HEK293 (cell line): Measurements from ENCODE around the gene GTF3C4.

ENCODE experiments used
- FEZF1 ChIP-seq: fragments of 450-650 bp; formaldehyde crosslinking; IDR thresholded peaks from 2 replicates; pipeline ENCODE4 v1.5.1; 2016; ENCODE audit warnings: missing biosample characterization, missing genetic modification characterization
- GFI1B ChIP-seq: fragments of 450-650 bp; formaldehyde crosslinking; IDR thresholded peaks from 2 replicates; pipeline ENCODE4 v1.5.1; 2016; ENCODE audit warnings: missing biosample characterization, missing genetic modification characterization
- GLIS1 ChIP-seq: fragments of 450-650 bp; formaldehyde crosslinking; IDR thresholded peaks from 2 replicates; pipeline ENCODE4 v1.5.1; 2016; ENCODE audit warnings: missing biosample characterization, missing genetic modification characterization
- GLIS2 ChIP-seq: fragments of 450-650 bp; formaldehyde crosslinking; IDR thresholded peaks from 2 replicates; pipeline ENCODE4 v1.5.1; 2016; ENCODE audit warnings: missing biosample characterization, missing genetic modification characterization
- HOXD13 ChIP-seq: sonication (generic); formaldehyde crosslinking; IDR thresholded peaks from 2 replicates; pipeline ENCODE4 v1.8.0; 2022; ENCODE audit warnings: missing genetic modification reagents, borderline replicate concordance
- KLF17 ChIP-seq: fragments of 450-650 bp; formaldehyde crosslinking; IDR thresholded peaks from 2 replicates; pipeline ENCODE4 v1.5.1; 2016; ENCODE audit warnings: missing biosample characterization, missing genetic modification characterization
- MZF1 ChIP-seq: fragments of 450-650 bp; formaldehyde crosslinking; IDR thresholded peaks from 2 replicates; pipeline ENCODE4 v1.5.1; 2017; ENCODE audit warnings: missing biosample characterization, missing genetic modification characterization, borderline replicate concordance
- SCRT2 ChIP-seq: fragments of 450-650 bp; formaldehyde crosslinking; IDR thresholded peaks from 2 replicates; pipeline ENCODE4 v1.5.1; 2016; ENCODE audit warnings: missing biosample characterization, missing genetic modification characterization
- ZBTB11 ChIP-seq: fragments of 450-650 bp; formaldehyde crosslinking; conservative IDR thresholded peaks from 2 replicates; pipeline ENCODE4 v1.5.1; 2016; ENCODE audit warnings: low read depth, missing biosample characterization, missing genetic modification characterization
- ZNF10 ChIP-seq: fragments of 450-650 bp; formaldehyde crosslinking; IDR thresholded peaks from 2 replicates; pipeline ENCODE4 v1.5.1; 2017; ENCODE audit warnings: missing biosample characterization, missing genetic modification characterization
- ZNF114 ChIP-seq: fragments of 450-650 bp; formaldehyde crosslinking; IDR thresholded peaks from 2 replicates; pipeline ENCODE4 v1.5.0; 2017; ENCODE audit warnings: missing biosample characterization, missing genetic modification characterization
- ZNF140 ChIP-seq: fragments of 450-650 bp; formaldehyde crosslinking; IDR thresholded peaks from 2 replicates; pipeline ENCODE4 v1.5.1; 2016; ENCODE audit warnings: missing biosample characterization, missing genetic modification characterization
- ZNF394 ChIP-seq: fragments of 450-650 bp; formaldehyde crosslinking; IDR thresholded peaks from 2 replicates; pipeline ENCODE4 v1.5.1; 2016; ENCODE audit warnings: missing biosample characterization, missing genetic modification characterization, mild to moderate bottlenecking, moderate library complexity, borderline replicate concordance
- ZNF510 ChIP-seq: fragments of 450-650 bp; formaldehyde crosslinking; IDR thresholded peaks from 2 replicates; pipeline ENCODE4 v1.5.1; 2018; ENCODE audit warnings: mild to moderate bottlenecking, missing genetic modification characterization, missing biosample characterization; ENCODE audit not compliant: insufficient replicate concordance
- ZNF521 ChIP-seq: fragments of 450-650 bp; formaldehyde crosslinking; IDR thresholded peaks from 2 replicates; pipeline ENCODE4 v1.5.1; 2017; ENCODE audit warnings: missing biosample characterization, mild to moderate bottlenecking, missing genetic modification characterization
- ZNF544 ChIP-seq: fragments of 450-650 bp; formaldehyde crosslinking; IDR thresholded peaks from 2 replicates; pipeline ENCODE4 v1.5.0; 2017; ENCODE audit warnings: missing biosample characterization, missing genetic modification characterization
- ZNF555 ChIP-seq: fragments of 450-650 bp; formaldehyde crosslinking; conservative IDR thresholded peaks from 2 replicates; pipeline ENCODE4 v1.5.1; 2017; ENCODE audit warnings: missing biosample characterization, mild to moderate bottlenecking, missing genetic modification characterization, inconsistent platforms
- ZNF571 ChIP-seq: fragments of 450-650 bp; formaldehyde crosslinking; IDR thresholded peaks from 2 replicates; pipeline ENCODE4 v1.5.0; 2017; ENCODE audit warnings: missing biosample characterization, missing genetic modification characterization
- ZNF585B ChIP-seq: fragments of 450-650 bp; formaldehyde crosslinking; IDR thresholded peaks from 2 replicates; pipeline ENCODE4 v1.5.1; 2016; ENCODE audit warnings: missing biosample characterization, missing genetic modification characterization
- ZNF596 ChIP-seq: fragments of 450-650 bp; IDR thresholded peaks from 2 replicates; pipeline ENCODE4 v1.5.0; 2018; ENCODE audit warnings: missing biosample characterization, mild to moderate bottlenecking, missing genetic modification characterization, moderate library complexity
- ZNF623 ChIP-seq: fragments of 450-650 bp; formaldehyde crosslinking; IDR thresholded peaks from 2 replicates; pipeline ENCODE4 v1.5.1; 2016; ENCODE audit warnings: missing biosample characterization, missing genetic modification characterization
- ZNF664 ChIP-seq: fragments of 450-650 bp; formaldehyde crosslinking; IDR thresholded peaks from 2 replicates; pipeline ENCODE4 v1.5.1; 2016; ENCODE audit warnings: missing biosample characterization, missing genetic modification characterization
- ZSCAN23 ChIP-seq: fragments of 450-650 bp; formaldehyde crosslinking; IDR thresholded peaks from 2 replicates; pipeline ENCODE4 v1.5.1; 2016; ENCODE audit warnings: missing biosample characterization, missing genetic modification characterization
- TF ChIP-seq, protein P1 (sequence below): fragments of 450-650 bp; formaldehyde crosslinking; conservative IDR thresholded peaks from 2 replicates; pipeline ENCODE4 v1.5.1; 2016; ENCODE audit warnings: low read depth, missing biosample characterization, missing genetic modification characterization
- TF ChIP-seq, protein P2 (sequence below): fragments of 450-650 bp; formaldehyde crosslinking; IDR thresholded peaks from 2 replicates; pipeline ENCODE4 v1.5.1; 2016; ENCODE audit warnings: missing biosample characterization, missing genetic modification characterization
- TF ChIP-seq, protein P3 (sequence below): fragments of 450-650 bp; formaldehyde crosslinking; IDR thresholded peaks from 2 replicates; pipeline ENCODE4 v1.5.1; 2016; ENCODE audit warnings: missing biosample characterization, missing genetic modification characterization

GTF3C4 gene

DNA sequence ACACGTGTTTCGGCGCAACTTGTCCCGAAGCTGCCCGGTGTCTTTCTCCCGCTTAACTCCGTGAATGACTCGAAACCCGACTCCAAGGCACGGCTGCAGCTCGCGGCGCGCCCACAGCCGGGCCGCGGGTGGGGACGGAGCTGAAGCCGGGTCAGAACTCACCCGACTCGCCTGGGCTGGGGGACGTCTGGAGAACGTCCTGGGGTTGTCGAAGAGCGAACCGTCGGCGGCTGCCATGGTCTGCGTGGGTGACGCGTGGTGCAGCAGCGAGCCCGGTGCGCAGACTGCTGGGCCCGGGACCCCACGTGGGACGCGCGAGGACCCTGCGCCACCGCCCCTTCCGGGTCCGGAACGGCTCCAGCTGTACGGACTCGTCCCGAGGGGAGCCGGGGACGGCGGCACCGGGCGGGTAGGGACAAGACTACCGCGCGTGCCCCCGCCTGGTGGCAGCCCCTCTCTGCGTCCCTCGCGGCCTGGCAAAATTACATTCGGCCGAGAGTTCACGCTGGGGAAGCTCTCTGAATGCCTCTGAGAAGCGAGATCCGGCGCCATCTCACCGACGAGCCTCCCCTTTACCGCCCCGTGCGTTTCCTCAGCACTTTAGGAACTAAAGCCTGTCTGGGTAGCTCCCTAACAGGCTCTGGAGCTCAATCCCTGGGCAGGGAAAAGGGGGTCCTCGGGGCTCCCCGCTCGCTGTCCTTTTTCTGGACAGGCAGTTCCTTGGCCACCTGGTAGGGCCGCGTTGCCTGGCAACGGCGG is 387 bp upstream of the GTF3C4 start, which contains the start of gene DDX31 (continued):
- TF ChIP-seq ZNF585B (tag by site-specific recombination): no peak; the same call in 1 of the 2 replicates
- TF ChIP-seq GLIS2 (tag by site-specific recombination): peak; percentile 65
- TF ChIP-seq MZF1 (tag by site-specific recombination): no peak
- peak; percentile 77 for TF ChIP-seq KLF17 (tag by site-specific recombination)
- TF ChIP-seq ZNF596: no peak; the same call in 1 of the 2 replicates
- TF ChIP-seq, protein P1, sequence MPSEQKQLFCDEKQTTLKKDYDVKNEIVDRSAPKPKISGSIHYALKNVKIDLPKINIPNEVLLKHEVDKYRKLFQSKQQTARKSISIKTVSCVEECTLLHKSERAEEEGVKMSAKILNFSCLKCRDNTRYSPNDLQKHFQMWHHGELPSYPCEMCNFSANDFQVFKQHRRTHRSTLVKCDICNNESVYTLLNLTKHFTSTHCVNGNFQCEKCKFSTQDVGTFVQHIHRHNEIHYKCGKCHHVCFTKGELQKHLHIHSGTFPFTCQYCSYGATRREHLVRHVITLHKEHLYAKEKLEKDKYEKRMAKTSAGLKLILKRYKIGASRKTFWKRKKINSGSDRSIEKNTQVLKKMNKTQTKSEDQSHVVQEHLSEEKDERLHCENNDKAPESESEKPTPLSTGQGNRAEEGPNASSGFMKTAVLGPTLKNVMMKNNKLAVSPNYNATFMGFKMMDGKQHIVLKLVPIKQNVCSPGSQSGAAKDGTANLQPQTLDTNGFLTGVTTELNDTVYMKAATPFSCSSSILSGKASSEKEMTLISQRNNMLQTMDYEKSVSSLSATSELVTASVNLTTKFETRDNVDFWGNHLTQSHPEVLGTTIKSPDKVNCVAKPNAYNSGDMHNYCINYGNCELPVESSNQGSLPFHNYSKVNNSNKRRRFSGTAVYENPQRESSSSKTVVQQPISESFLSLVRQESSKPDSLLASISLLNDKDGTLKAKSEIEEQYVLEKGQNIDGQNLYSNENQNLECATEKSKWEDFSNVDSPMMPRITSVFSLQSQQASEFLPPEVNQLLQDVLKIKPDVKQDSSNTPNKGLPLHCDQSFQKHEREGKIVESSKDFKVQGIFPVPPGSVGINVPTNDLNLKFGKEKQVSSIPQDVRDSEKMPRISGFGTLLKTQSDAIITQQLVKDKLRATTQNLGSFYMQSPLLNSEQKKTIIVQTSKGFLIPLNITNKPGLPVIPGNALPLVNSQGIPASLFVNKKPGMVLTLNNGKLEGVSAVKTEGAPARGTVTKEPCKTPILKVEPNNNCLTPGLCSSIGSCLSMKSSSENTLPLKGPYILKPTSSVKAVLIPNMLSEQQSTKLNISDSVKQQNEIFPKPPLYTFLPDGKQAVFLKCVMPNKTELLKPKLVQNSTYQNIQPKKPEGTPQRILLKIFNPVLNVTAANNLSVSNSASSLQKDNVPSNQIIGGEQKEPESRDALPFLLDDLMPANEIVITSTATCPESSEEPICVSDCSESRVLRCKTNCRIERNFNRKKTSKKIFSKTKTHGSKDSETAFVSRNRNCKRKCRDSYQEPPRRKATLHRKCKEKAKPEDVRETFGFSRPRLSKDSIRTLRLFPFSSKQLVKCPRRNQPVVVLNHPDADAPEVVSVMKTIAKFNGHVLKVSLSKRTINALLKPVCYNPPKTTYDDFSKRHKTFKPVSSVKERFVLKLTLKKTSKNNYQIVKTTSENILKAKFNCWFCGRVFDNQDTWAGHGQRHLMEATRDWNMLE (tag by site-specific recombination): no peak
- no peak for TF ChIP-seq ZNF140 (tag by site-specific recombination)
- TF ChIP-seq, protein P2, sequence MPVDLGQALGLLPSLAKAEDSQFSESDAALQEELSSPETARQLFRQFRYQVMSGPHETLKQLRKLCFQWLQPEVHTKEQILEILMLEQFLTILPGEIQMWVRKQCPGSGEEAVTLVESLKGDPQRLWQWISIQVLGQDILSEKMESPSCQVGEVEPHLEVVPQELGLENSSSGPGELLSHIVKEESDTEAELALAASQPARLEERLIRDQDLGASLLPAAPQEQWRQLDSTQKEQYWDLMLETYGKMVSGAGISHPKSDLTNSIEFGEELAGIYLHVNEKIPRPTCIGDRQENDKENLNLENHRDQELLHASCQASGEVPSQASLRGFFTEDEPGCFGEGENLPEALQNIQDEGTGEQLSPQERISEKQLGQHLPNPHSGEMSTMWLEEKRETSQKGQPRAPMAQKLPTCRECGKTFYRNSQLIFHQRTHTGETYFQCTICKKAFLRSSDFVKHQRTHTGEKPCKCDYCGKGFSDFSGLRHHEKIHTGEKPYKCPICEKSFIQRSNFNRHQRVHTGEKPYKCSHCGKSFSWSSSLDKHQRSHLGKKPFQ (tag by site-specific recombination): no peak
- TF ChIP-seq GLIS1 (tag by site-specific recombination): peak; percentile 73
- TF ChIP-seq ZNF571 (tag by site-specific recombination): no peak
- TF ChIP-seq ZSCAN23 (tag by site-specific recombination): no peak
- TF ChIP-seq GFI1B: no peak
- no peak for TF ChIP-seq ZNF10
- no peak for TF ChIP-seq ZNF544 (tag by site-specific recombination)
- no peak for TF ChIP-seq ZNF510 (tag by site-specific recombination)
- TF ChIP-seq, protein P3, sequence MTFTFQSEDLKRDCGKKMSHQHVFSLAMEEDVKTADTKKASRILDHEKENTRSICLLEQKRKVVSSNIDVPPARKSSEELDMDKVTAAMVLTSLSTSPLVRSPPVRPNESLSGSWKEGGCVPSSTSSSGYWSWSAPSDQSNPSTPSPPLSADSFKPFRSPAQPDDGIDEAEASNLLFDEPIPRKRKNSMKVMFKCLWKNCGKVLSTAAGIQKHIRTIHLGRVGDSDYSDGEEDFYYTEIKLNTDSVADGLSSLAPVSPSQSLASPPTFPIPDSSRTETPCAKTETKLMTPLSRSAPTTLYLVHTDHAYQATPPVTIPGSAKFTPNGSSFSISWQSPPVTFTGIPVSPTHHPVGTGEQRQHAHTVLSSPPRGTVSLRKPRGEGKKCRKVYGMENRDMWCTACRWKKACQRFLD: peak; percentile 54; the same call in 1 of the 2 replicates
- peak; percentile 50; the same call in 1 of the 2 replicates for TF ChIP-seq HOXD13 (CRISPR knock-in tag)
- TF ChIP-seq FEZF1 (tag by site-specific recombination): no peak
- no peak for TF ChIP-seq ZNF521 (tag by site-specific recombination)
- TF ChIP-seq SCRT2 (tag by site-specific recombination): peak; percentile 70
- 0 out of 2 replicates have a peak, but pooled peaks have one; percentile 45 for TF ChIP-seq ZNF394 (tag by site-specific recombination)
- peak; percentile 95 for TF ChIP-seq ZBTB11 (tag by site-specific recombination)
- TF ChIP-seq ZNF623 (tag by site-specific recombination): no peak
- no peak for TF ChIP-seq ZNF114 (tag by site-specific recombination)
- no peak for TF ChIP-seq ZNF555 (tag by site-specific recombination)
- TF ChIP-seq ZNF664 (tag by site-specific recombination): no peak
